Astrocyte (in vitro differentiated cells and primary cell): ENCODE results near the gene PTPRN2. TPM values are rescaled to one million over a fixed set of nuclear protein-coding genes. Genes with fewer than 3 reads are reported as not detected.

Experiments
- DNase-seq: peaks from one replicate; pipeline ENCODE4 v3.0.0-alpha.2; 2010; ENCODE audit warnings: low read depth
- FAIRE-seq: peaks from 2 replicates; lab custom pipeline; 2011; peaks lifted over from hg19 to GRCh38; lab: Jason Lieb, UNC
- H2AFZ ChIP-seq: 2 replicates; pipeline ENCODE4 v1.6.0; 2012; ENCODE audit warnings: low read depth, low read length, inconsistent platforms
- H3K27ac ChIP-seq: 2 replicates; pipeline ENCODE4 v1.5.1; 2011; ENCODE audit warnings: low read depth, low read length, inconsistent platforms
- H3K27me3 ChIP-seq: 2 replicates; pipeline ENCODE4 v1.6.0; 2011; ENCODE audit warnings: low read length, inconsistent platforms; ENCODE audit not compliant: insufficient read depth
- H3K36me3 ChIP-seq: 2 replicates; pipeline ENCODE4 v1.5.1; 2011; ENCODE audit warnings: low read length, inconsistent platforms; ENCODE audit not compliant: insufficient read depth
- H3K4me1 ChIP-seq: 2 replicates; pipeline ENCODE4 v1.5.1; 2011; ENCODE audit warnings: low read length, inconsistent platforms; ENCODE audit not compliant: insufficient read depth
- H3K4me2 ChIP-seq: 2 replicates; pipeline ENCODE4 v1.6.0; 2012; ENCODE audit warnings: low read length, inconsistent platforms
- H3K4me3 ChIP-seq: 2 replicates; pipeline ENCODE4 v1.5.1; 2011; ENCODE audit warnings: low read depth, mild to moderate bottlenecking, low read length, inconsistent platforms; ENCODE audit not compliant: insufficient read depth
- H3K79me2 ChIP-seq: 2 replicates; pipeline ENCODE4 v1.6.0; 2012; ENCODE audit warnings: mild to moderate bottlenecking, low read length, inconsistent platforms; ENCODE audit not compliant: insufficient read depth
- H3K9ac ChIP-seq: 2 replicates; pipeline ENCODE4 v1.6.0; 2012; ENCODE audit warnings: mild to moderate bottlenecking, low read length, inconsistent platforms
- H3K9me3 ChIP-seq: 2 replicates; pipeline ENCODE4 v1.5.1; 2012; ENCODE audit warnings: low read depth, mild to moderate bottlenecking, low read length, inconsistent platforms; ENCODE audit not compliant: insufficient read depth
- H4K20me1 ChIP-seq: 2 replicates; pipeline ENCODE4 v1.6.0; 2012; ENCODE audit warnings: low read length, inconsistent platforms; ENCODE audit not compliant: insufficient read depth
- H3K27ac Mint-ChIP-seq: one replicate; pipeline ENCODE4 v1.8.0; 2021; ENCODE audit warnings: mild to moderate bottlenecking, mixed read lengths; ENCODE audit not compliant: unreplicated experiment
- H3K27me3 Mint-ChIP-seq: one replicate; pipeline ENCODE4 v1.8.0; 2021; ENCODE audit warnings: low read depth, mixed read lengths; ENCODE audit not compliant: unreplicated experiment
- H3K36me3 Mint-ChIP-seq: one replicate; pipeline ENCODE4 v1.8.0; 2021; ENCODE audit warnings: low read depth, mixed read lengths; ENCODE audit not compliant: unreplicated experiment
- H3K4me1 Mint-ChIP-seq: one replicate; pipeline ENCODE4 v1.8.0; 2021; ENCODE audit warnings: low read depth, mixed read lengths; ENCODE audit not compliant: unreplicated experiment
- H3K4me3 Mint-ChIP-seq: one replicate; pipeline ENCODE4 v1.8.0; 2021; ENCODE audit warnings: mild to moderate bottlenecking, moderate library complexity, mixed read lengths; ENCODE audit not compliant: unreplicated experiment
- H3K9me3 Mint-ChIP-seq: one replicate; pipeline ENCODE4 v1.8.0; 2021; ENCODE audit warnings: mild to moderate bottlenecking, mixed read lengths; ENCODE audit not compliant: unreplicated experiment
- CTCF ChIP-seq: IDR thresholded peaks from 2 replicates; pipeline ENCODE4 v1.5.1; 2011; ENCODE audit warnings: low read depth, mild to moderate bottlenecking, inconsistent platforms, low read length, moderate library complexity; ENCODE audit not compliant: insufficient read depth
- EZH2 ChIP-seq: IDR thresholded peaks from 2 replicates; pipeline ENCODE4 v1.6.1; 2012; ENCODE audit warnings: mild to moderate bottlenecking, low read length, inconsistent platforms; ENCODE audit not compliant: insufficient read depth
- total RNA-seq: library from RNA; stranded (reverse); gene quantifications from 2 replicates; pipeline ENCODE4 v1.2.1, GENCODE V29; 2021

PTPRN2 gene
- total RNA-seq, 1 donor from 2014 or later: 0.09 TPM

DNA sequence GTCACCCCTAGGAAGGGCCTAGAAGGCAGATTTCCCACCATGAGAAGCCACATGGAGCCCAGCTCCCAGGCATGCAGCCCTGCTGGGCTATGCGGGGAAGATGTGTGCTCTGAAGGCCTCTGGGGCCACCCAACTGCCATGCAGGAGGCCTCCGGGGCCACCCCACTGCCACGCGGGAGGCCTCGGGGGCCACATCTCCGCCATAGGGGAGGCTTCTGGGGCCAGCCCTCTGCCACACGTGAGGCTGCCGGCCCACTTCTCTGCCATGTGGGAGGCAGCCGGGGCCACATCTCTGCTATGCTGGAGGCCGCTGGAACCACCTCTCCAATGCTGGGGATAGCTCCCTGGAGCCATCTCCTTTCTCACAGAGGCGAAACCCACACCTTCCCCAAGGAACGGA is 799.0 kb downstream of the PTPRN2 start:
- no peak overlapping the region for H3K4me3 Mint-ChIP-seq
- no peak overlapping the region for H3K27ac ChIP-seq
- no peak overlapping the region for H3K4me3 ChIP-seq
- H3K27me3 Mint-ChIP-seq: no peaks in the 10 kb centered on the region
- no peak overlapping the region for H3K27ac Mint-ChIP-seq
- no peak overlapping the region for H3K4me2 ChIP-seq
- H3K9me3 ChIP-seq: no peaks in the 10 kb centered on the region
- H3K4me1 ChIP-seq: no peaks in the 10 kb centered on the region
- FAIRE-seq (no peak), DNase-seq (no peak)
- H3K9ac ChIP-seq: no peak overlapping the region
- H3K9me3 Mint-ChIP-seq: peaks cover 15% of the 10 kb centered on the region
- H3K79me2 ChIP-seq: no peaks in the 10 kb centered on the region
- no peaks in the 10 kb centered on the region for H3K4me1 Mint-ChIP-seq
- H4K20me1 ChIP-seq: no peaks in the 10 kb centered on the region
- H3K27me3 ChIP-seq: no peaks in the 10 kb centered on the region
- H3K36me3 Mint-ChIP-seq: no peaks in the 10 kb centered on the region
- no peaks in the 10 kb centered on the region for H3K36me3 ChIP-seq
- no peak for TF ChIP-seq CTCF
- no peak for TF ChIP-seq EZH2
- H2AFZ ChIP-seq: no peak overlapping the region

DNA sequence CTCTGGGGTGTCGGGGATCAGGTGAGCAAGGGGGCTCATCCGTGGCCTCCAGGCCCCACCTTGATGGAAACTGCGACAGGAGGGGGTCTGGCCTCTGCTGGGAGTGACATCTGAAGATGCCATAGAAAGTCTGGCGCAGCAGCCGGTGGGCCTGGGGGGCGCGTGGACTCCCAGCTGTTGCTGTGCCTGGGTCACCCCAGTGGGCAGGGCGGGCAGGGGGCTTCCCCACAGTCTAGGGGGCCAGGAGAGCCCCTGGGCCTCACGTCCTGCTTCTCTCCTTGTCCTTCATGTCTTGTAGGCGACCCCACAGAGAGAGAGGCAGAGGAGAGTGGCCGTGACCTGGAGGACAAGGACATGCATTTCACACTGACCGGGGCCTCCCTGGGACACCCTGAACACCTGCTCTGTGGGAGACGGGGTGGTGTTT is 800.3 kb downstream of the PTPRN2 start:
- no peak for DNase-seq
- no peaks in the 10 kb centered on the region for H3K9me3 ChIP-seq
- H3K4me3 ChIP-seq: no peak overlapping the region
- H3K27ac ChIP-seq: no peak overlapping the region
- H3K4me2 ChIP-seq: no peak overlapping the region
- H3K9ac ChIP-seq: no peak overlapping the region
- TF ChIP-seq CTCF (no peak), EZH2 (no peak)
- H3K36me3 ChIP-seq: no peaks in the 10 kb centered on the region
- no peaks in the 10 kb centered on the region for H3K4me1 ChIP-seq
- no peaks in the 10 kb centered on the region for H3K79me2 ChIP-seq
- FAIRE-seq: no peak
- no peak overlapping the region for H2AFZ ChIP-seq
- no peaks in the 10 kb centered on the region for H3K27me3 Mint-ChIP-seq
- no peak overlapping the region for H3K4me3 Mint-ChIP-seq
- peaks cover 14% of the 10 kb centered on the region for H3K9me3 Mint-ChIP-seq
- H3K27me3 ChIP-seq: no peaks in the 10 kb centered on the region
- no peak overlapping the region for H3K27ac Mint-ChIP-seq
- H3K36me3 Mint-ChIP-seq: no peaks in the 10 kb centered on the region
- H3K4me1 Mint-ChIP-seq: no peaks in the 10 kb centered on the region
- H4K20me1 ChIP-seq: no peaks in the 10 kb centered on the region

- no peak overlapping the region for H2AFZ ChIP-seq
- no peaks in the 10 kb centered on the region for H3K79me2 ChIP-seq
- H3K4me1 Mint-ChIP-seq: no peaks in the 10 kb centered on the region
- no peak overlapping the region for H3K27ac Mint-ChIP-seq
- no peaks in the 10 kb centered on the region for H4K20me1 ChIP-seq
- TF ChIP-seq CTCF (no peak), EZH2 (no peak)
- no peak overlapping the region for H3K4me2 ChIP-seq
- no peaks in the 10 kb centered on the region for H3K4me1 ChIP-seq
- H3K36me3 ChIP-seq: no peaks in the 10 kb centered on the region
- FAIRE-seq: no peak
- H3K4me3 ChIP-seq: no peak overlapping the region
- no peak overlapping the region for H3K9ac ChIP-seq
- no peak overlapping the region for H3K4me3 Mint-ChIP-seq
- peaks cover 15% of the 10 kb centered on the region for H3K9me3 Mint-ChIP-seq
- no peaks in the 10 kb centered on the region for H3K27me3 ChIP-seq
- H3K27me3 Mint-ChIP-seq: no peaks in the 10 kb centered on the region
- no peak for DNase-seq
- H3K27ac ChIP-seq: no peak overlapping the region
- no peaks in the 10 kb centered on the region for H3K36me3 Mint-ChIP-seq
- H3K9me3 ChIP-seq: no peaks in the 10 kb centered on the region
These were observed 801.0 kb downstream of the PTPRN2 start for GRCh38 chr7:157786375-157787274.
